GM18498 (cell line): ENCODE results near the gene TIE1.

Experiments
- ATAC-seq: cut with Tn5 transposase; IDR thresholded peaks from one replicate; pipeline ENCODE4 v1.9.1; 2021; ENCODE audit warnings: mild to moderate bottlenecking, moderate library complexity; ENCODE audit not compliant: unreplicated experiment

The TIE1 gene

GRCh38 chr1:43334453-43335205 is 33.8 kb downstream of the TIE1 start:
- ATAC-seq = no peak

GRCh38 chr1:43337588-43337987 is 36.8 kb downstream of the TIE1 start, which contains the start of gene MPL:
MPL (plus strand) TSS chr1:43337818; CDS start chr1:43337849, 31 bp downstream.
- no peak for ATAC-seq

DNA sequence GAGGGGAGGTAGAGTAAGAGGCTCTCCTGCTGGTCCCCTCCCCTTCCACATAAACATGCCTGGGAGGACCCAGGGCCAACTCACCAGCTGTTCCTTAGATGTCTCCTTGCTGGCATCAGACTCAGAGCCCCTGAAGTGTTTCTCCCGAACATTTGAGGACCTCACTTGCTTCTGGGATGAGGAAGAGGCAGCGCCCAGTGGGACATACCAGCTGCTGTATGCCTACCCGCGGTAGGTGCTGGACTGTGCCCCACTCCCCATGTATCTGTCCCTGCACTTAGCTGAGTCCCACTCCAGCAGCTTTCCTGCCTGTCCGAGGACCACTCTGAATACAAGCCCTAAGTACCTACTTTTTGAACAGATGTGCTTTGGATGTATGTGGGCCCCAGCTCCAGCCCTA is 37.2 kb downstream of the TIE1 start:
- no peak for ATAC-seq

GRCh38 chr1:43339584-43340232 is 38.9 kb downstream of the TIE1 start:
- no peak for ATAC-seq

DNA sequence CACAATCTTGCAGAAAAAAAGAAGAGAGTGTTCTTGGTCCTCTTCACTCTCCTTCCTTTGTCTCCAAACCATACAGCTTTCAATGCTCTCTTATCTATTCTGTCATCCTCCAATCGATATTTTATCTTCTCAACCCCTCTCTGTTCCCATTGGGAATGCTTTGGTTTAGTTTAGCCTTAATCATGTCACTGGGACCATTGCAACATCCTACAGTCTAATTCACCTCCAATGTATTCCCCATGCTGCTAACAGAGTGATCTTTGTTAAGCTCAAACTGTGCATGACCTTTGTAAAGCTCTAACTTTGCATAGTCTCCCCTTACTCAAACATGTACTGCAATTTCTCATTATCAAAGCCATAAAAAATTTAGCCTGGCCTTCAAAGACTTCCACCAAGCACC is 39.8 kb downstream of the TIE1 start:
- ATAC-seq = no peak

GRCh38 chr1:43344267-43344850 is 43.6 kb downstream of the TIE1 start:
- no peak for ATAC-seq

DNA sequence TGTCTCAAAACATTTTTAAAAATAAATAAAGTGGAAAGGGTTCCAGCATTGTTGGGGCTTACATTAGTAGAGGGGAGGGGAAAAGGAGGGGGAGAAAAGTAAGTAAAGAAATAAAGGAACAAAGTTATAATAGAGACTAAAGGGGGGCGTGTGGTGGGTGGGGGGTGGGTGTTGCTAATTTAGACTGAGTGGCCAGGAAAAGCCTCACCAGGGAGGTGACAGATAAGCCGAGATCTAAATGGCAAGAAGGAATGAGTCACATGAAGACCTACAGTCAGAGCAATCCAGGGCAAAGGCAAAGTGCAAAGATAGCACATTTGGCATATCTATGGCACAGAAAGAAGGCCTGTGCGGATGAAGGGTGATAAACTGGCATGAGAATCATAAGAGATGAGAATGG is 44.3 kb downstream of the TIE1 start:
- ATAC-seq = no peak

- no peak for ATAC-seq
These were observed 45.9 kb downstream of the TIE1 start for GRCh38 chr1:43346636-43347035.

DNA sequence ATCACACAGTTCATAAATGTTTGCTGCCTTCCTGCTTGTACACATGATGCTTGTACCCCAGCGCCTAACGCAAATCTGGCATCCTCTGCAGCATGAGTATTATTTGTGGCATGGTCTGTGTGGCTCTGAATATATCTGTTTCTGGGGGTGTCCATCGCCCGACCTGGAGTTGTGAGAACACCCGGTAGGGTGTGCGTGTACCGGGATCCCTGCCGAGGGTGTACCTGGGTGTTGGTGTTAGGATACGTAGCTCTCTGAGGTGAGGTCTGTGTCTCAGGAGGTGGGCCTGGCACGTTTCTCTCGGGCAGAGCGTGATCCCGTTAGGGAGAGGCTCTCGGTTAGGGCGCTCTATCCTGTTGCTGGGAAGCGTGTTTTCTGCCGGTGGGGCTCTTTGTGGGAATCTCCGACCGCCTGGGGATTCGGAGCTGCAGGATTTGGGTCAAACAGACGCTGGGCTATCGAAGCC is 47.6 kb downstream of the TIE1 start:
- ATAC-seq = no peak

DNA sequence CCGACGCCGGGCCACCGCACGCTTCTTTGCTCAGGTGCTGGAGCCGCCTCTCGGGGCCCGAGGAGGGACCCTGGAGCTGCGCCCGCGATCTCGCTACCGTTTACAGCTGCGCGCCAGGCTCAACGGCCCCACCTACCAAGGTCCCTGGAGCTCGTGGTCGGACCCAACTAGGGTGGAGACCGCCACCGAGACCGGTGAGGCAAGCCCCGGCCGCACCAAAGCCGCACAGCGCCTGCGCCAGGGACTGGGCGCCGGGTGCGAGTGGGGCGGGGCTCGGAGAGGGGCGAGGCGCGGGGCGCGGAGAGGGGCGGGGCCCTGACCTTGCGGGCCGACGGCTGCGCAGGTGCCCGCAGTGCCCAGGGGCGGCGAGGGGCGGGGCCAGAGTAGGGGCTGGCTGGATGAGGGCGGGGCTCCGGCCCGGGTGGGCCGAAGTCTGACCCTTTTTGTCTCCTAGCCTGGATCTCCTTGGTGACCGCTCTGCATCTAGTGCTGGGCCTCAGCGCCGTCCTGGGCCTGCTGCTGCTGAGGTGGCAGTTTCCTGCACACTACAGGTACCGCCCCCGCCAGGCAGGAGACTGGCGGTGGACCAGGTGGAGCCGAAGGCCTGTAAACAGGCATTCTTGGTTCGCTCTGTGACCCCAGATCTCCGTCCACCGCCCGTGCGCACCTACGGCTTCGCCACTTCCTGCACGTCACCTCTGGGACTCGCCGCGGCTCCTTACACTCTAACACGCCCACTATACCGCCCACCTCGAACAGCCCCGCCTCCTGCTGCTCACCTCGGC is 48.2 kb downstream of the TIE1 start:
- peak; percentile 77 for ATAC-seq

DNA sequence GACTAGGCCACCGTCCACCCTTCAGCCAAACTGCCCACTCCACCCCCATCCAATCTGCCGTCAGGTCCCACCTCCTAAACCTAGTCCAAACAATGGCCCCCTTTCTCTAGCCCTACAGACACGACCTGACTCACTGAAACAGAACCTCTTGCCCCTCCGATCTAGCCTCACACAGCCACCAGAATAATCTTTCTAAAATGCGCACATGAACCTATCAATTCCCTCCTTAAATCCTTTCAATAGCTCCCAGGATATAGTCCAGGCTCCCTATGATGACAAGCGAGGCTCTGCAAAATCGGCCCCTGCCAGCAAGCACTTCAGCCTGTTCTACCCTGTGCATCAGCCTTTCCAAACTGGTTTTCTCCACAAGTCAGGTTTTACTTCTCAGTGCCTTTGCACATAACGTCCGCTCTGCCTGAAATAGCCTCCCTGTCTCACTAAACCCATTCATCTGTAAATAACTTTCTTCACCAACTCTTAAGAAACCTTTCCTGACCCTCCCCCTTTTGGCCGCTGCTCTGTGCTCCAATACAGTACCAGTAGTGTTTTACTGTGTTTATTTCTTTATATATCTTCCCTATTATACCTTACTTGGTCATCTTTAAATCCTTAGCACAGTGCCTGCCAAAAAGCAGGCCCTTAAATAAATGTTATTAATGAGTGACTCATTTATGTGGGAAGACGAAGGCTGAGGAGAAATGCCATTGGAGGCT is 49.0 kb downstream of the TIE1 start:
- no peak for ATAC-seq

- no peak for ATAC-seq
These were observed 50.2 kb downstream of the TIE1 start for GRCh38 chr1:43350976-43351375.

- ATAC-seq = no peak
These were observed 50.9 kb downstream of the TIE1 start for GRCh38 chr1:43351421-43352350.

GRCh38 chr1:43352351-43352705 is 51.5 kb downstream of the TIE1 start:
- no peak for ATAC-seq

GRCh38 chr1:43352881-43353280 is 52.1 kb downstream of the TIE1 start:
- ATAC-seq = no peak

DNA sequence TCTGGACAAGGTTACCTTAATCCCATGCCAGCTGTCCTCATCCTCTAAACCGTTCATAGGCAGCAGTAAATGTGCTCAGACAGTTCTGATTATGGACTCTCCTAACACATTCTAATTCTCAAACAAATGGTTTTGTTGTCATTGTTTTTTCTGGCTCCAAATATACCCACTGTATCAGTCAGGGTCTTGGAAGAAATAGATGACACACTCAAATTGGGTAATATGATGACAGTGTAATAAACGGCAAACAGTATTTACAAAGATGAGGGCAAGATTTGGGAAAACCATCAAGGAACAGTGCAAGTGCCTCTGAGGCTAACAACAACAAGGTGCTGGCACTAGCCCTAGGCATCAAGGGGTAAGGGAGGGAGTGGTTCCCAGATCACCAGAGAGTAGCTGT is 53.7 kb downstream of the TIE1 start:
- no peak for ATAC-seq

GRCh38 chr1:43354936-43355335 is 54.2 kb downstream of the TIE1 start:
- ATAC-seq = no peak

DNA sequence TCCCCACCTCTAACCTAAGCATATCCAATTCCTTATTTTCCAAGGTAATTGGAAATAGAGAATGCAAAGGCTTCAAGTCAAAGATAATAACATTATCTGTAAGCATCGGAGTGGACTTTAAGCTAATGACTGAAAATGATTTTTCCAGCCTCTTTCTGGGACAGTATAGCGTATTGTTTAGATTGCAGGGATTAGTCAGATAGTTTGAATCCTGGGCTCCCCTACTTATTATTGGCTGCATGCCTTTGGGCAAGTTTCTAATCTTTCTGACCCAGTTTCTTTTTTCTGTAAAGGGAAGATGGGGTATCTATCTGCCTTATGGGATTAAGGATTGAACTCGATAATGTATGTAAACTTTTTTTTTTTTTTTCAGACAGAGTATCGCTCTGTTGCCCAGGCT is 56.5 kb downstream of the TIE1 start:
- no peak for ATAC-seq

DNA sequence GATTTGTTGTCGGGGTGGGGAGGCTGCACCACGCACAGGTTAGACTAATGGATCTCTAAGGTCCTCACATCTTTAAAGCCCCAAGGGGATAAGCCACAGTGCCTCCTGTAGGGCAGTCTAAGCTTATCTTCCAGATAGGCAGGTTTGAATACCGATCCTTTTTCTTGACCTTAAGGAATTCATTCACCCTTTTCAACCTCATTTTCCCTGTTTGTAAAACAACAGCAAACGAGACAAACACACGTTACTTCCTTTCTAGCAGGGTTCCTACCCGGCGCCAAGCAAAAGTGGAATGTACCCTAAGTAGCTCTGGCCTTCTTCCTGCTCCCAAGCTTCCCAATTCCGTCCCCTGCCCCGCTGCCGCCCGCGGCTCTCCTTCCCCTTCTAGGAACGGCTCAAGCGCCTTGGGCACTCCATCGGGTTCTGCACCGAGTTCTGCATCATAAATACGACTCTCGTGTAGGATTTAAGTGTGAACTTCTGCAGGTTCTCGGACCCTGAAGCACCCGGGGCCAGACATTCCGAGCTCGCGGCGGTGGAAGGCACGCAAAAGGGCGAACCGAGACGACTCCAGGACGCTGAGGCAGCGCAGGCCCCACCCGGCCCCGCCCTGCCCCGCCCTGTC is 57.5 kb downstream of the TIE1 start:
- ATAC-seq = peak; percentile 11
